Measurements from ENCODE around the gene VAPB. TPM values are rescaled to one million over a fixed set of nuclear protein-coding genes. Genes with fewer than 3 reads are reported as not detected.

Gene VAPB
- total RNA-seq, 1 donor from 2014 or later = 18.1 TPM

- no peak for DNase-seq
These were observed 48.0 kb downstream of the VAPB start for GRCh38 chr20:58436868-58437645.

GRCh38 chr20:58438970-58439808 is 50.2 kb downstream of the VAPB start:
- DNase-seq = no peak

- peak; percentile 21 for DNase-seq
These were observed 51.2 kb downstream of the VAPB start for GRCh38 chr20:58440021-58440767.

GRCh38 chr20:58441723-58442122 is 52.7 kb downstream of the VAPB start:
- no peak for DNase-seq

- no peak for DNase-seq
These were observed 55.8 kb downstream of the VAPB start for GRCh38 chr20:58444746-58445255.

- no peak for DNase-seq
These were observed 57.4 kb downstream of the VAPB start for GRCh38 chr20:58446264-58446959.

GRCh38 chr20:58446960-58447265 is 57.9 kb downstream of the VAPB start:
- DNase-seq = no peak

GRCh38 chr20:58447511-58448391 is 58.7 kb downstream of the VAPB start:
- DNase-seq = no peak

- no peak for DNase-seq
These were observed 59.9 kb downstream of the VAPB start for GRCh38 chr20:58448958-58449357.

GRCh38 chr20:58449681-58450221 is 60.7 kb downstream of the VAPB start:
- peak; percentile 45 for DNase-seq

- no peak for DNase-seq
These were observed 61.2 kb downstream of the VAPB start for GRCh38 chr20:58450254-58450653.

GRCh38 chr20:58452667-58453255 is 63.7 kb downstream of the VAPB start:
- DNase-seq = no peak

GRCh38 chr20:58453391-58453790 is 64.4 kb downstream of the VAPB start:
- no peak for DNase-seq

GRCh38 chr20:58454460-58454859 is 65.4 kb downstream of the VAPB start:
- no peak for DNase-seq

- DNase-seq = no peak
These were observed 68.2 kb downstream of the VAPB start for GRCh38 chr20:58457083-58457695.

- no peak for DNase-seq
These were observed 69.5 kb downstream of the VAPB start for GRCh38 chr20:58458342-58459057.

GRCh38 chr20:58459058-58459750 is 70.2 kb downstream of the VAPB start:
- no peak for DNase-seq

GRCh38 chr20:58461104-58461503 is 72.1 kb downstream of the VAPB start:
- no peak for DNase-seq

GRCh38 chr20:58461899-58462298 is 72.9 kb downstream of the VAPB start:
- DNase-seq = no peak
